HG03457 (cell line): ENCODE measurements around the gene CLIC5.

Experiments
- ATAC-seq: cut with Tn5 transposase; IDR thresholded peaks from one replicate; pipeline ENCODE4 v1.9.1; 2021; ENCODE audit warnings: moderate number of reproducible peaks; ENCODE audit not compliant: unreplicated experiment

Gene CLIC5

DNA sequence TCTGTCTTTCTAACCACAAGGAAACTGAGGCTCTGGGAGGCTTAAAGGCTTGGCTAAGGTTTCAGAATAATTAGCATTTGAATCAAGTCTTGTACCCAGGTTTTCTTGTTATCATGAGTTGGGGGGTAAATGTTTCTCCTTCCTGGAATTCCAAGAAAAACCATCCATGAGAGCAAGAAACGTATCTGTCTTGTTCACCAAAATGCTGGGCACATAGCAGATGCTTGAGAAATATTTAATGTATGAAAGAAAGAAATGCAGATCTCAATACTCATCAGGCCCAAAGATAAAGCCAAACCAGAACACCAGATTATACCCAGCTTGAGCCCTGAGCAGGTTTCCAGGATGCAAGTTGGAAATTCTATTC, 164.6 kb downstream of the CLIC5 start:
- no peak for ATAC-seq

DNA sequence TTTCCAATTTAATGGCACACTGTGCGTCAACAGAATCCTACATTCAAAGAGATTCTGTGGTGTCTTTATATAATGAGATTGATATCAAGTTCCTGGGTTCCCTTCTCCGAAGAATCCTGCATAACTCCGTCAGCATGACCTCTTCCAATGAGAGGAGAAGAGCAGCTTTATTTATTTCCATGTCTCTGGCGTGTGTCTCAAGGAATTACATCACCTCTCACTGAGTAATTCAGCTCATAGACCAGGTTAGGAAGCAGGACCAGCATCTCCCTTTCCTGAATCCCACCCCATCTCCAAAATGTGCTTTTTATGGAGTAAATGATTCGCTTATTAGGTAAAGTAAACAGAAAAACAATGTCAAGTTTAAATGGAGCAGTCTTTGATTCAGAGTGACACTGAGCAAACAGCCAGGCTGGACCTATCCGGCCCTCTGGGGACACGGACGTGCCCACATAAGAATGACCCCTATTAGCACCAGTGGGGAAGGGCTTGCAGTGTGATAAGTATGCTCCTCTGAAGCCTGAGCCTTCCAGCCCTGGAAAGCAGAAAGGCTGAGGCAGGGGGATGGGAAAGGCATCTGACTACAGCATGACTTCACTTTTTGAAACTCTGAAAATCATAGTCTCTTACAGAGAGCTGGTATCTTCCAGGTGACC, 165.2 kb downstream of the CLIC5 start:
- ATAC-seq = no peak

DNA sequence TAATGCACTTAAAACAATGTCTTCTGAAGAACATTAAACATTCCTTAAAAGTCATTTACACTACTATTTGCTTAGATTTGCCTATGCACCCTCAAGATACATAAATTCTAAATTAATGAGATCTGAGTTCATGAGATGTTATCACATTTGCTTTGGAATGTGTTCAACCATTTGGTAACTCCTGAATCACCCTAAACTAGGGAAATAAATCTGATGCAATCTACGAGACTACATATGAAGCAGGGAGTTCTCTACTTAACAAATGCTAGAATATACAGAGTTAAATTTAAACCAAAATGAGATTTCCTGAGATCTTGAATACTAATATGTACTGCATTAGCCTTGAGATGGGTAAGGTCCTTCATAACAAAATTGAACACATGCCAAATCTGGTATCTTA, 170.1 kb downstream of the CLIC5 start:
- ATAC-seq = no peak

DNA sequence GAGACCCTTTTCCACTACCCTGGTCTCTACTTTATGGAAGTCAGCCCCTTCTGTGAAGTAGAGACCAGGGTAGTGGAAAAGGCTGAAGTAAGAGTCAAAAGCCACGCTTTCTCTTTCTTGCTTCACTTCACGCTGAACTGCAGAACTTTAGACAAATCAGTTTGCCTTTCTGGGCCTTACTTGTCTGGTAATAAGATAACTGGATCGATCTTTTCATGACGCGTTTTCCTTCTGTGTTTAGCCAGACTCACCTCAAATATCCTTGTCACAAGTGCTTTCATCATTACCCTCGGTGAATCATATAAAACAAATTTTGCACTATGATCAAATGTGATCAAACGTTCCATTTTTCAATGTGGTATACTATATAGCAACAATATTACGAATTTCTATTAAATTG, 170.7 kb downstream of the CLIC5 start:
- no peak for ATAC-seq

DNA sequence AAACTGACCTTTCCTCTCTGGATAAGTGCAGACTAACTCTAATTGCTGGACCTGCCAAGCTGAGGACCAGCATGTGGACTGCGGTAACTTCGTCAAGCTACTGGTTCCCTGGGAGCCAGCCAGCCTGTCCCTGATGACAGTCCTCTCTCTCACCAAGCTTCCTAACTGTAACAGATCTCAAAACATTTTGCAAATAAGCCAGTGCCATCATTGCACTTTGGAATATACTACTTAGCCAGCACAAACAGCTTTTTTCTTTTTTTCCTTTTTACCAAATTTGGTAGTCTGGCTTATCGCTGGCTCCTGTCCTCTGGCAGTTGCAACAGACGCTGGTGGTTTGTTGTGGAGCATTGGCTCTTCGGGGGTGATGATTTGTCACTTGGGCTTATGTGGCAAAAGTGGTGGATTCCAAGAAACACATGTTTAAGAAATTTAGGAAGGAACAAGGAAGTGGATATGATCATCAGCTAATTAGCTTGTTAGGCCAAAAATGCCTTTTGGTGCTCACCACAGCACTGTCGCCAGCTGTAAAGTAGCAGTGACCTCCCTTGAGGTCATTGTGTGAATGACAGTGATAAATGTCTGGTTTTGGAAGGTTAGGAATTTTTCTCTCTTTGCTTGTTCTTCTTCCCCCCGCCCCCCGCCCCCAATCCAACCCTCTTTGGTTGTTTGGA, 171.7 kb downstream of the CLIC5 start:
- no peak for ATAC-seq

DNA sequence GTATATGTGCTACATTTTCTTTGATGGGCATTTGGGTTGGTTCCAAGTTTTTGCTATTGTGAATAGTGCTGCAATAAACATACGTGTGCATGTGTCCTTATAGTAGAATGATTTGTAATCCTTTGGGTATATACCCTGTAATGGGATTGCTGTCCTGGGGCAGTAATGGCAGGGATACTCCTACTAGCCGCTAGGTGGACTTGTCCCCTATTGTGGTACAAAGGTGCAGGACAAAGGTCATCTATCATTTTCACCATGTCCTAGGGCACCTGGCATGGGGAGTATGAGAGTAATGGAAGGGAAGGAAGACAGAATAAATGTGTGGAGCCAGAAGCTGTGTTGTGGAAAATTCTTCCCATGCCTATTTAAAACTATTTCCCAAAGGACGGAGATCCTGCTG, 174.6 kb downstream of the CLIC5 start:
- no peak for ATAC-seq

DNA sequence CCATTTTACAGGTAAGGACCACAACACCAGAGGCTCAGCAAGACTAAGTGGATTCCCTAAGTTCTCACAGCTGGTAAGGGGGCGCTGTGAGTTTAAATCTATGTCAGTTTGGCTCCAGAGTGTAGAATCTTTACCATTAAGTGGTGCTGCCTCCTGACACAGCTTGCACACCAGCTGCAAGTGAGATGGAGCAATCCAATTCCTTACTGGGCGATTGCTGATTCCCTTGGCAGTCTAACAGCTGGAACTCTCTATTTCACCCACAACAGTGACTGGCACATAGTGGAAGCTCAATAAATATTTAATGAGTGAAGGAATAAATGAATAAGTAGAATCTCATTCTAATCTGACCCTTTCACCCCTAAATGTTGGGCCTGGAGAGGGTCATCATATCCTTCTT, 176.7 kb downstream of the CLIC5 start:
- ATAC-seq = no peak

DNA sequence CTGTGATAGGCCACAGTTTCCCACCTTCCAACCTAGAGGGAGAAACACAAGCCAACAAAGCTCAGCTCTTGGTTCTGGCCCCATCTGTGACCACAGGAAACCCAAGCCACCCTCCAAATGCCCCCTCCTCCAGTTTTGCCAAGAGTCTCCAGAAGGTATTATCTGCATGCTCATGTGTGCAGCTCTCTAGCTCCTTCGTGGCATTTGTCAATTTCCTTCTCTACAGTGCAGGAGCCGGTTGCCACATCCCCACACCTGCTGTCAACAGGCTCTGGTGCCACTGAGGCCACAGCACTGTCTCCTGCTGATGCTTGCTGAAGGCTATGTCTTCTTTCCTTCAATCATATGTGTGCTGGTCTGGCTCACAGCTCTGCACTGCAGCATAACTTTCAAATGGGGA, 177.2 kb downstream of the CLIC5 start:
- no peak for ATAC-seq

DNA sequence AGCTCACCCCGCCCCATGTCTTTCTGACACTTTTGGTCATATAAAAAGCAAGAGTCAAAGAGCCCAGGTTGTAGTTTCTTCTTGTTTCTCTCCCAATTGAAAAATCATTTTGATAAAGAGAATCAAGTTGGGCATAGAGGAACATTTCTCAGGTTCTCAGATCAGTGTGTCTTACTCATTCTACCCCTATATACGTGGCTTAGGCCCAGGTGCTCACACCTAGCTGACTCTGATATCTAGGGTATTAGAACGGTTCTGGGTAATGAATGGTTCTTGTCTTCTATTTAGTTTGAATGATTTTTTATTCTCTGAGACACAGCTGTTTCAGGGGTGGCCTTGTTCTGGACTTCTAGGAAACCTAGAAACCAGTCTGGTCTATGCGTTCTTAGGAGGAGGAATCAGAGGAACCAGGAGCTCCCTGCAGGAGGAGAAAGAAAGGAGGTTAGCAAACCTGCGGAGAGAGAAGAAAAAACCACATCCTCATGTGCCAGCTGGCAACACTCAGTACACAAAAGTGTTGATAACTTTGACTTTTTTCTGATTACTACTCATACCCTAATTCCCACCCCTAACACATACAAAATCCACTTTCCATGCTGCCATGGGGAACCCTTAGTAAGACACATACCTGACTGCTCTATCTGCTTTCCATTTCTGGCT, 178.0 kb downstream of the CLIC5 start:
- no peak for ATAC-seq

DNA sequence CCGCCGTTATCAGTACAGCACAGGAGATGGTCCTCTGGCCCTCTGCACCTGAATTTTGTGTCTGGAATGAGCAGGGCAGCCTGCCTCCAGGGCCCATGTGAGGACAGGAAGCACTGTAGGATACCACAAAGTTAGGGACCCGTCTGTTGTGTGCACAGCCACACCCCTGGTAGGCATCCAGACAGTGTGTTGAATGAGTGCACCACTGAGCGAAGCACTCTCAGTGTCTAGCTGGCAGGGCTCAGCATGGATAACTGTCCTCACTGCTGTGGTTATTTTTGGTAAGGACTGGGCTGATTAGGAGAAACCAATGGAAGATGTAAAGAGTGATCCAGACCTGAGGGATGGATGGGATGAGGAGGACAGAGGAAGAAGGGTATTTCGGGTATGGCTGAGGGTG, 178.7 kb downstream of the CLIC5 start:
- ATAC-seq = no peak

DNA sequence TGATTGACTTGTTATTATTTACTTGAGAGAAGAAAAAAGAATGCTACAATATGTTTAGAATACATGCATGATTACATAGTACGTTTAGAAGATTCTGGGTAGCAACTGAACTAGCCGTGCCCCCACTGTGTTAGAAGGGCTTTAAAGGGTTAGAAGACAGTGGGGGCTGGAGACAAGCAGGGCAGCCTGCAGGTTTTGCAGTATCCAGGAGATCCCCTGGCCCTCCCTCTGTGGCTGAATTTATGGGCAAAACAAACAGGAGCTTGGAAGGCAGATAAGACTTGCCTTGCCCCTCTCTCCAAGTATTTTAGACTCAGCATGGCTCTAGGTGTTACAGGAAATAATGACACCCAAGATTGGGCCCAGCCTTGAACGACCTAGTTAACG, 179.2 kb downstream of the CLIC5 start:
- ATAC-seq = no peak

DNA sequence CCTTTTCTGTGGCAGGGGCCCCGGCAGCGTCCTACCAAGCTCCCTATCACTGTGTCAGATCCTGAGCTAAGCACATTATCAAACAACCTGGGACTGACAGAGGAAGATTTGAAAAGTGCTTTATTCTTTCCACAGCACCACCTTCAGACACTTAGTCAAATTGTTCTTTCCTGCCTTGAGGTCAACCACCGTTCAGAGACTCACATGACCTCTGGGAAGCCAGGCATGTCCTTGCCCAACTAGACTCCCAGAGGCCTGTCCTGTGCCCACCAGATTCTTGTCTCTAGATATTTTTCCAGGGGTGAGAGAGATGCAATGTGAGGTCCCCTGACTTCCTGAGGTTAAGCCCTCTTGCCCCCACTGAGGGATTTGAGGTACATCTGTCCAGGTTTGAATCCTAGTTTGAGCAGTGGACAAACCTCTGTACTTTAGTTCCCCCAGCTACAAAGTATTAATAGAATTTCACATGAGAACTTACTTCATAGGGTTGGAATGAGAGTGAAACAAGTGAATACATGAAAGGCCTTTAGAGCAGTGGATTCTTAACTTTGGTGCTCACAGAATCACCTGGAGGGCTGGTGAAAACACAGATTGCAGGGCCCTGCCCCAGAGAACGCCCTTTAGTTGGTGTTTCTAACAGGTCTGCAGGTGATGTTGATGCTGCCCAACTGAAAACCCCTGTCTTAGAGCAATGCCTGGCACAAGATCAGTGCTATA, 179.8 kb downstream of the CLIC5 start:
- no peak for ATAC-seq

DNA sequence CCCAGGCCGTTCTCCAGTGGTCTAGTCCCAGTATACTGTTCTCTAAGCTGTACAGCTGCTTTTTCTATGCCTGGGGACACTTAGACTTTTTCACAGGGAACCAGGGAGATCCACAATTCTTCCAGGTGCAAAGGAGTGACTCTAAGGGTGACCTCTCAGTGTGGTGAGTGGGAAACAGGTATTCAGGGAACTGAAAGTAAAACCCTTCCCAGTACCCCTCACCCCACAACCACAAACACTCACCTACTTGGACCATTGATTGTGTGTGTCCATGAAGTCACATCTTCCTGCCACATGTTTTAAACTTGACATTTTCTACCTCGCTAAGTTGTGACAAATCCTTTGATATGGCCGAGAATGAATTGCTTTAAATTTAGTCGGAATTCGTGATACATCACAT, 183.6 kb downstream of the CLIC5 start:
- ATAC-seq = no peak
